Measurements from ENCODE around the gene MECP2.

MECP2 gene

DNA sequence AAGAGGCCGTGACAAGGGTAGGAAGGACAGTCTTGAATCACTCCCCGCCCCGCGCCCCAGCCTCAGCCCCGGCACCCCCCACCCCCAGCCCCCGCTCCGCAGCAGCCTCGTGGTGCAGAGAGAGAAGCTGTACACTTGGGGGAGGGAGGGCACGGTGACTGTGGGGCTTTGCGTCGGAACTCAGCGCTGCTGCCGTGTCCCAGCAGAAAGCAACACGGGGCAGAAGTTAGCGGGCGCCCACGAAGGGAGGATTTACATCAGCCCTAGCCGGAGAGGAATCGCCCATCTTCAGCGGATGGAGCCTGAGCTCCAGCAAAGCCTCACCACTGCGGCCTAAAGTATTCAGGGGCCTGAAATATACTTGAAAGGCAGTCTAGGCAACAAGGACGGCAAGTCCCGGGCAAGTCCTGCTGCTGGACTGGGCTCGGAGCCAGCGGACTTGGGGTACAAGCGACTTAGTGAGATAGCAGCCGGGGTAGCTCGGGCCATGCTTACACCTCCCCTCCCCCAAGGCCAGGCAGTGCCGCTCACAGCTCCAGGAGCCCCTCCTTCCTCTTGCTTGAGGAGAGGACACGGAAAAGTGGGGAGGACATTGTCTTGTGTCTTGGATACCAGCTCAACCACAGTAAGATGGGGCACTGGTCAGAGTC lies 28.0 kb upstream of the MECP2 start:
- POLR2A ChIA-PET = interaction anchor here (0.5 kb wide), 1 partner anchor 640 kb away, joined by 4 read pairs; no protein-coding TSS in a partner anchor
- CTCF ChIA-PET = no interaction called here
- DNase-seq (ENCODE audit: extremely low spot score) = no peak
- TF ChIP-seq, protein P1, sequence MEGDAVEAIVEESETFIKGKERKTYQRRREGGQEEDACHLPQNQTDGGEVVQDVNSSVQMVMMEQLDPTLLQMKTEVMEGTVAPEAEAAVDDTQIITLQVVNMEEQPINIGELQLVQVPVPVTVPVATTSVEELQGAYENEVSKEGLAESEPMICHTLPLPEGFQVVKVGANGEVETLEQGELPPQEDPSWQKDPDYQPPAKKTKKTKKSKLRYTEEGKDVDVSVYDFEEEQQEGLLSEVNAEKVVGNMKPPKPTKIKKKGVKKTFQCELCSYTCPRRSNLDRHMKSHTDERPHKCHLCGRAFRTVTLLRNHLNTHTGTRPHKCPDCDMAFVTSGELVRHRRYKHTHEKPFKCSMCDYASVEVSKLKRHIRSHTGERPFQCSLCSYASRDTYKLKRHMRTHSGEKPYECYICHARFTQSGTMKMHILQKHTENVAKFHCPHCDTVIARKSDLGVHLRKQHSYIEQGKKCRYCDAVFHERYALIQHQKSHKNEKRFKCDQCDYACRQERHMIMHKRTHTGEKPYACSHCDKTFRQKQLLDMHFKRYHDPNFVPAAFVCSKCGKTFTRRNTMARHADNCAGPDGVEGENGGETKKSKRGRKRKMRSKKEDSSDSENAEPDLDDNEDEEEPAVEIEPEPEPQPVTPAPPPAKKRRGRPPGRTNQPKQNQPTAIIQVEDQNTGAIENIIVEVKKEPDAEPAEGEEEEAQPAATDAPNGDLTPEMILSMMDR (IDR thresholded peaks at IDR 0.05; ENCODE audit: control extremely low read depth, extremely low read depth, low read depth, missing control alignments) = no peak

DNA sequence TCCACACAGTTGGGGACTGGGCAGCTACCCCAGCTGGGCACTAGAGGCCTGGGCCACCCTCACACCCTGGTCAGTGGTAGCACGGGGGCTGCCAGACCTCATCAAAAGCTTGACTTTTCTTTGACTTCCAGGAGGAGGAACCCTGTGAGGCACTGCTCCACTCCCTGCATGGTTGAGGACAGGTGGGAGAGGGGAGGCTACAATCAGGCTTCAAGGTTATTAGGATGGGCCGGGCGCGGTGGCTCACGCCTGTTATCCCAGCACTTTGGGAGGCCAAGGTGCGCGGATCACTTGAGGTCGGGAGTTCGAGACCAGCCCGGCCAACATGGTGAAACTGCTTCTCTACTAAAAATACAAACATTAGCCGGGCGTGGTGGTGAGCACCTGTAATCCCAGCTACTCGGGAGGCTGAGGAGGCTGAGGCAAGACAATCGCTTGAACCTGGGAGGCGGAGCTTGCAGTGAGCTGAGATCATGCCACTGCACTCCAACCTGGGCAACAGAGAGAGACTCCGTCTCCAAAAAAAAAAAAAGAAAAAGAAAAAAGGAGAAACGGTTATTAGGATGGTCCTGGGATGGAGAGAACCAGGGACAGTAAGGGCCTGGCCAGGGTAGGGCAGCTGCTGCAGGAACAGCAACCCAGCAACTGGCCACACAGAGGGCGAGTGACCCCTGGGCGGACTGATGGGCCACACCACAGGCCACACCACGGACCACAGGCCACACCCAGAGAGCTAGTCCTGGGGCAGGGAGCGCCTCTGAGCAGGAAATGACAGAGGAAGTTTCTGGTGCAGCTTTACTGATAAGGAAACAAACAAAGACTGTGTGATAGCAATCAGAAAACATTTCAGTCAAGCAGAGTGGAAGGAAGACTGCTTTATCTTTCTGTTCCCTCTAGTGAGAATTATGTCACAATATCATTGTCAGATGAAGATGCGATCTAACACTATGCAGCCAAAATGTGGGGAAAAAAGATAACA lies 26.0 kb upstream of the MECP2 start:
- TF ChIP-seq, protein P1 (IDR thresholded peaks at IDR 0.05; ENCODE audit: control extremely low read depth, extremely low read depth, low read depth, missing control alignments) = no peak
- no peak for DNase-seq (ENCODE audit: extremely low spot score)
- POLR2A ChIA-PET = no interaction called here
- CTCF ChIA-PET = interaction anchor here (1.3 kb wide), 1 partner anchor 14 kb away, joined by 4 read pairs; no protein-coding TSS in a partner anchor

DNA sequence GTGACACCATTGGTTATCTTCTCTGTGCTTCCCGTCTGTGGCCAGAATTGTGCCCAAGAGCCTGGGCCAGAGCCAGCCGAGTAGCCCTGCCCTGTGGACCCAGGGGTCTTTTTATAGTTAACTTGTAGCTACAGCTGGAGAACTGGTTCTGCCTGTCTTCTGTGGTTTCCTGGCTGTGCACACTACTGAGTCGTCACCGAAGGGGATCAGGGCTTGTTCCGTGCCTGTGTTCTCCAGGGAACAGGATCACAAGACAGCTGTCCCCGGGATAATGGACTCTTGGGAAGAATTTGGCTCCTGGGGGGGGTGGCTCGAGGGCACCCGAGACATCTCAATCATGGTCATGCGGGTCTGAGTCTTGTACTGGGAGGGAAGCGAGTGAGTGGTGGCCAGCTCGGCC lies 24.4 kb upstream of the MECP2 start:
- no peak for DNase-seq (ENCODE audit: extremely low spot score)
- CTCF ChIA-PET = interaction anchor here (1.3 to 1.4 kb wide), 2 partner anchors 13 to 15 kb away, joined by 3 to 4 read pairs; no protein-coding TSS in a partner anchor
- POLR2A ChIA-PET = no interaction called here
- TF ChIP-seq, protein P1 (IDR thresholded peaks at IDR 0.05; ENCODE audit: control extremely low read depth, extremely low read depth, low read depth, missing control alignments) = no peak

DNA sequence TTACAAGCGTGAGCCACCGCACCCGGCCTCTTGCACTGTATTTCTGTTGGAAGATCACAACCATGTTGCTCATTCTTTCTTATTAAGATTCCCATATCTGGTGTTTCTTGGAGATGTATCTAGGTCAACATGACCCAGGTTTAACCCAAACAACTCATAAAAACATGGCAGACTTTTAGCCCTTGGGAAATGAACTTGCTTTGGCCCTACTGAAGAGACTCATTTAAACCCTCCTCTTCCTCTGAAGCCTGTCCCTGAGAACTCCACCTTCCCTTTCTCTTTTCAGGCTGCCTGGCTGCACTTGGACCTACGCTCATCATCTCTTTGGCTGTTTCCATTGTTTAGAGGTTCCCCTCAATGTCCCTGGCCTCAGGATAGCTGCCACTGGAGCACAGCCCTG lies 23.7 kb upstream of the MECP2 start:
- TF ChIP-seq, protein P1 (IDR thresholded peaks at IDR 0.05; ENCODE audit: control extremely low read depth, extremely low read depth, low read depth, missing control alignments) = no peak
- DNase-seq (ENCODE audit: extremely low spot score) = no peak
- CTCF ChIA-PET = interaction anchor here (1.4 kb wide), 1 partner anchor 16 kb away, joined by 3 read pairs; no protein-coding TSS in a partner anchor
- POLR2A ChIA-PET = no interaction called here

DNA sequence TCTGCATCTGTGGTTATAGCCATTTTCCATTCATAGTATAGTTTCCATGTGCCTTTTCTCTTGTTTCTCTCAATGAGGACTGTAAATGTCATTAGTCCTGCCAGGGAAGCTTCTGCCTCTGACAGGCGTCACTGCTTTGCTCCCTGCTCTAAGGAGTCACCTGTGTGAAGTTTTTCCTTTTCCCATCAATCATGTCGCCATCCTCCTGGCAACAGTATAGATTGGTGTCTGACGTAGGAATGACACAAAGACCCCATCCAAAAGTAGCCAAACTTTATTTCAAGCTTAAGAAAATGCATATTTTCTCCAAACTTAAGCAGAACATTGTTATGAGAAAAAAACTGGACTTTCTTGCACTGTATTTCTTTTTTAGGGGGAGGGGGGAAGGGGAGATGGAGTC lies 23.1 kb upstream of the MECP2 start:
- ChIA-PET CTCF (no interaction called here), POLR2A (no interaction called here)
- TF ChIP-seq, protein P1 (IDR thresholded peaks at IDR 0.05; ENCODE audit: control extremely low read depth, extremely low read depth, low read depth, missing control alignments) = no peak
- no peak for DNase-seq (ENCODE audit: extremely low spot score)

DNA sequence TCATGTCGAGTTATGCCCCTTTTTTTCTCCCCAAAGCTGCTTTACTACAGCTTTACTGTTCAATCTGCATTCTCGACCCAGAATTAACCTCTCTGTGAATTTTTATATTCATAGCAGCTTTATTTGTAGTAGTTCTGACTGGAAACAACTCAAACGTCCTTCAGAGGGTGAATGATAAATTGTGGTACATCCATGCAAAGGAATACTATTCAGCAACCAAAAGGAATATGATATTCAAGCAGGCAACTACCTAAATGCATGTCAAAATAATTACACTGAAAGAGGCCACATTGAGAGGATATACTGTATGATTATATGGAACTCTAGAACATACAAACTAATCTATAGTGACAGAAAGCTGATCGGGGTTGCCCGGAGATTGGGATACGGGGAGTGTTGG lies 20.0 kb upstream of the MECP2 start:
- TF ChIP-seq, protein P1 (IDR thresholded peaks at IDR 0.05; ENCODE audit: control extremely low read depth, extremely low read depth, low read depth, missing control alignments) = no peak
- POLR2A ChIA-PET = no interaction called here
- no peak for DNase-seq (ENCODE audit: extremely low spot score)
- CTCF ChIA-PET = interaction anchor here (1.5 kb wide), 1 partner anchor 19 kb away, joined by 3 read pairs; no protein-coding TSS in a partner anchor
